ENCODE measurements around the gene AUTS2.

- TF ChIP-seq CTCF (IDR thresholded peaks at IDR 0.05) (no peak), POLR2A (IDR thresholded peaks at IDR 0.05) (no peak)
Measured at GRCh38 chr7:70668606-70669358, 1070.5 kb downstream of the AUTS2 start.
